Measurements from ENCODE around the gene GABRB3. TPM values are rescaled to one million over a fixed set of nuclear protein-coding genes. Genes with fewer than 3 reads are reported as not detected.

Gene GABRB3
- polyA plus RNA-seq, 1 donor from 2014 or later, result 78.3 TPM

- TF ChIP-seq, protein P1, sequence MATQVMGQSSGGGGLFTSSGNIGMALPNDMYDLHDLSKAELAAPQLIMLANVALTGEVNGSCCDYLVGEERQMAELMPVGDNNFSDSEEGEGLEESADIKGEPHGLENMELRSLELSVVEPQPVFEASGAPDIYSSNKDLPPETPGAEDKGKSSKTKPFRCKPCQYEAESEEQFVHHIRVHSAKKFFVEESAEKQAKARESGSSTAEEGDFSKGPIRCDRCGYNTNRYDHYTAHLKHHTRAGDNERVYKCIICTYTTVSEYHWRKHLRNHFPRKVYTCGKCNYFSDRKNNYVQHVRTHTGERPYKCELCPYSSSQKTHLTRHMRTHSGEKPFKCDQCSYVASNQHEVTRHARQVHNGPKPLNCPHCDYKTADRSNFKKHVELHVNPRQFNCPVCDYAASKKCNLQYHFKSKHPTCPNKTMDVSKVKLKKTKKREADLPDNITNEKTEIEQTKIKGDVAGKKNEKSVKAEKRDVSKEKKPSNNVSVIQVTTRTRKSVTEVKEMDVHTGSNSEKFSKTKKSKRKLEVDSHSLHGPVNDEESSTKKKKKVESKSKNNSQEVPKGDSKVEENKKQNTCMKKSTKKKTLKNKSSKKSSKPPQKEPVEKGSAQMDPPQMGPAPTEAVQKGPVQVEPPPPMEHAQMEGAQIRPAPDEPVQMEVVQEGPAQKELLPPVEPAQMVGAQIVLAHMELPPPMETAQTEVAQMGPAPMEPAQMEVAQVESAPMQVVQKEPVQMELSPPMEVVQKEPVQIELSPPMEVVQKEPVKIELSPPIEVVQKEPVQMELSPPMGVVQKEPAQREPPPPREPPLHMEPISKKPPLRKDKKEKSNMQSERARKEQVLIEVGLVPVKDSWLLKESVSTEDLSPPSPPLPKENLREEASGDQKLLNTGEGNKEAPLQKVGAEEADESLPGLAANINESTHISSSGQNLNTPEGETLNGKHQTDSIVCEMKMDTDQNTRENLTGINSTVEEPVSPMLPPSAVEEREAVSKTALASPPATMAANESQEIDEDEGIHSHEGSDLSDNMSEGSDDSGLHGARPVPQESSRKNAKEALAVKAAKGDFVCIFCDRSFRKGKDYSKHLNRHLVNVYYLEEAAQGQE (IDR thresholded peaks at IDR 0.05; ENCODE audit: borderline replicate concordance), result no peak
- TF ChIP-seq, protein P2, sequence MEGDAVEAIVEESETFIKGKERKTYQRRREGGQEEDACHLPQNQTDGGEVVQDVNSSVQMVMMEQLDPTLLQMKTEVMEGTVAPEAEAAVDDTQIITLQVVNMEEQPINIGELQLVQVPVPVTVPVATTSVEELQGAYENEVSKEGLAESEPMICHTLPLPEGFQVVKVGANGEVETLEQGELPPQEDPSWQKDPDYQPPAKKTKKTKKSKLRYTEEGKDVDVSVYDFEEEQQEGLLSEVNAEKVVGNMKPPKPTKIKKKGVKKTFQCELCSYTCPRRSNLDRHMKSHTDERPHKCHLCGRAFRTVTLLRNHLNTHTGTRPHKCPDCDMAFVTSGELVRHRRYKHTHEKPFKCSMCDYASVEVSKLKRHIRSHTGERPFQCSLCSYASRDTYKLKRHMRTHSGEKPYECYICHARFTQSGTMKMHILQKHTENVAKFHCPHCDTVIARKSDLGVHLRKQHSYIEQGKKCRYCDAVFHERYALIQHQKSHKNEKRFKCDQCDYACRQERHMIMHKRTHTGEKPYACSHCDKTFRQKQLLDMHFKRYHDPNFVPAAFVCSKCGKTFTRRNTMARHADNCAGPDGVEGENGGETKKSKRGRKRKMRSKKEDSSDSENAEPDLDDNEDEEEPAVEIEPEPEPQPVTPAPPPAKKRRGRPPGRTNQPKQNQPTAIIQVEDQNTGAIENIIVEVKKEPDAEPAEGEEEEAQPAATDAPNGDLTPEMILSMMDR (IDR thresholded peaks at IDR 0.05; ENCODE audit: poor library complexity, severe bottlenecking), result no peak
- TF ChIP-seq MXI1 (conservative IDR thresholded peaks at IDR 0.05; ENCODE audit: poor library complexity, severe bottlenecking) (no peak), RAD21 (conservative IDR thresholded peaks at IDR 0.05) (no peak)
- peaks cover 4% of the 10 kb centered on the region for H3K79me2 ChIP-seq (replicated peaks; ENCODE audit: insufficient read depth, low read length)
Measured at GRCh38 chr15:26679927-26680326, 92.9 kb downstream of the GABRB3 start.

GRCh38 chr15:26676115-26676514 lies 96.8 kb downstream of the GABRB3 start:
- H3K27me3 ChIP-seq (ENCODE audit: insufficient read depth, low read depth, low read length), result no peaks in the 10 kb centered on the region
- TF ChIP-seq EP300 (conservative IDR thresholded peaks at IDR 0.05; ENCODE audit: poor library complexity, severe bottlenecking), result no peak
- TF ChIP-seq, protein P1 (IDR thresholded peaks at IDR 0.05; ENCODE audit: borderline replicate concordance), result no peak
- TF ChIP-seq, protein P2 (IDR thresholded peaks at IDR 0.05; ENCODE audit: poor library complexity, severe bottlenecking), result no peak
- no peak for TF ChIP-seq SMC3 (conservative IDR thresholded peaks at IDR 0.05; ENCODE audit: poor library complexity)
- H3K9me3 ChIP-seq (ENCODE audit: low read length), result no peaks in the 10 kb centered on the region
- H3K79me2 ChIP-seq (replicated peaks; ENCODE audit: insufficient read depth, low read length), result peaks cover 6% of the 10 kb centered on the region
- H3K27ac ChIP-seq (ENCODE audit: low read length), result no peak overlapping the region
- no peaks in the 10 kb centered on the region for H3K36me3 ChIP-seq (ENCODE audit: insufficient read depth, low read length)
- no peak overlapping the region for H3K4me3 ChIP-seq (ENCODE audit: low read length)
- H3K9ac ChIP-seq (ENCODE audit: low read length), result no peak overlapping the region
- H3F3A ChIP-seq (ENCODE audit: insufficient read depth, low read length, poor library complexity, severe bottlenecking), result no peaks in the 10 kb centered on the region
- H3K4me2 ChIP-seq (ENCODE audit: low read length), result no peak overlapping the region
- no peaks in the 10 kb centered on the region for H4K20me1 ChIP-seq (ENCODE audit: insufficient read depth)
- H3K9me2 ChIP-seq (ENCODE audit: insufficient read depth, low read length), result no peaks in the 10 kb centered on the region
- no peak overlapping the region for H2AFZ ChIP-seq (ENCODE audit: low read depth, low read length)

More at GRCh38 chr15:26679927-26680326, 92.9 kb downstream of the GABRB3 start:
- Histone ChIP-seq H3K4me2 (ENCODE audit: low read length) (no peak overlapping the region), H4K20me1 (ENCODE audit: insufficient read depth) (no peaks in the 10 kb centered on the region), H3K9me3 (ENCODE audit: low read length) (no peaks in the 10 kb centered on the region), H3F3A (ENCODE audit: insufficient read depth, low read length, poor library complexity, severe bottlenecking) (no peaks in the 10 kb centered on the region), H2AFZ (ENCODE audit: low read depth, low read length) (no peak overlapping the region), H3K9ac (ENCODE audit: low read length) (no peak overlapping the region), H3K4me3 (ENCODE audit: low read length) (no peak overlapping the region), H3K36me3 (ENCODE audit: insufficient read depth, low read length) (peaks cover 7% of the 10 kb centered on the region), H3K27ac (ENCODE audit: low read length) (no peak overlapping the region), H3K27me3 (ENCODE audit: insufficient read depth, low read depth, low read length) (no peaks in the 10 kb centered on the region), H3K9me2 (ENCODE audit: insufficient read depth, low read length) (no peaks in the 10 kb centered on the region)
